Measurements from ENCODE around the gene TP53AIP1.

GRCh38 chr11:128920666-128921065 lies 22.0 kb downstream of the TP53AIP1 start:
- TF ChIP-seq CTCF (IDR thresholded peaks at IDR 0.05; ENCODE audit: poor library complexity) (no peak), EZH2phosphoT487 (IDR thresholded peaks at IDR 0.05; ENCODE audit: low read depth, severe bottlenecking, unreplicated experiment) (no peak)

Data from hepatocyte (in vitro differentiated cells).